ENCODE data around the gene NOVA2. TPM values are rescaled to one million over a fixed set of nuclear protein-coding genes. Genes with fewer than 3 reads are reported as not detected.

Gene NOVA2
- total and polyA plus RNA-seq, 2 of the 8 experiments (the other 6 are each of a cell fraction or from before 2014, with no cell fraction given): 3.2 to 24.6 TPM

DNA sequence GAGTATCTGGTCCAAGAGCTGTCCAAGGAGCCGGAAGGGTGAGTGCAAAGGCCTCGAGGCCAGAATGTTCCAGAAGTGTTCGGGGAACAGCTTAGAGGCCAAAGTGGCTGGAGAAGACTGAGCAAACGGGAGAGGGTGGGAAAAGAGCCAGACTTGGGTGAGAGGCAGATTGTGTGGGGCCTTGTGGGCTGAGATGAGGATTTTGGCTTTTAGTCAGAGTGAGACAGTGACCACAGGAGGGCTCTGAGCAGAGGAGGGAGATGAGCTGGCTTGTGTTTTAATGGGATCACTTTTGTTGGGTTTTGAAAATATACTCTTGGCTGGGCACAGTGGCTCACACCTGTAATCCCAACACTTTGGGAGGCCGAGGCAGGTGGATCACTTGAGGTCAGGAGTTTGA is 64.7 kb downstream of the NOVA2 start:
- no peak for DNase-seq (ENCODE audit: low read depth in 1 of 2, low spot score in 2 of 2)
- Histone ChIP-seq H3K36me3 (ENCODE audit: control insufficient read depth in 2 of 4, insufficient read depth in 4 of 4, low read length in 3 of 4) (no peaks in the 10 kb centered on the region), H2AFZ (ENCODE audit: low read length) (no peak overlapping the region), H2AK5ac (ENCODE audit: low read depth, low read length) (no peak overlapping the region), H3K56ac (replicated peaks; ENCODE audit: insufficient read length, low read depth, low read length) (no peak overlapping the region), H4K5ac (ENCODE audit: insufficient read length, low read depth, low read length) (no peak overlapping the region), H3K79me2 (ENCODE audit: control insufficient read depth in 1 of 2, insufficient read depth in 2 of 2, low read length in 2 of 2) (no peaks in the 10 kb centered on the region), H2BK15ac (ENCODE audit: low read length) (no peak overlapping the region), H2BK20ac (ENCODE audit: low read length) (no peak overlapping the region), H2BK120ac (replicated peaks; ENCODE audit: low read depth, low read length) (no peak overlapping the region), H3K27me3 (replicated peaks in 1 of 4; ENCODE audit: control insufficient read depth in 3 of 4, extremely low read depth in 1 of 4, insufficient read depth in 3 of 4, low read length in 3 of 4) (no peaks in the 10 kb centered on the region), H3K27ac (ENCODE audit: low read depth, low read length) (no peak overlapping the region), H3K4me2 (ENCODE audit: insufficient read depth in 1 of 2, low read depth in 2 of 2, low read length in 2 of 2) (no peak overlapping the region), H3K9me3 (ENCODE audit: insufficient read depth in 2 of 2, low read depth in 1 of 2, low read length in 1 of 2) (no peaks in the 10 kb centered on the region), H2BK5ac (ENCODE audit: low read depth, low read length) (no peak overlapping the region), H3K23ac (ENCODE audit: insufficient read length) (no peak overlapping the region), H3K23me2 (ENCODE audit: low read depth, low read length) (no peaks in the 10 kb centered on the region; the same call in 1 of the 2 replicates), H3K9ac (replicated peaks in 1 of 4; ENCODE audit: extremely low read depth in 1 of 4, low read depth in 3 of 4, low read length in 3 of 4) (no peak overlapping the region), H4K20me1 (replicated peaks in 1 of 2; ENCODE audit: control insufficient read depth in 1 of 2, insufficient read depth in 2 of 2, low read length in 2 of 2) (no peaks in the 10 kb centered on the region), H2BK12ac (ENCODE audit: low read depth, low read length) (no peak overlapping the region), H3K14ac (ENCODE audit: insufficient read length) (no peak overlapping the region), H4K8ac (ENCODE audit: extremely low read depth, insufficient read depth, low read length) (no peak overlapping the region), H3K79me1 (ENCODE audit: low read depth, low read length) (no peaks in the 10 kb centered on the region), H3K18ac (ENCODE audit: extremely low read depth, low read length) (no peak overlapping the region), H3K4ac (replicated peaks; ENCODE audit: insufficient read length, low read depth, low read length) (no peak overlapping the region), H3K4me3 (ENCODE audit: extremely low read depth in 1 of 4, insufficient read depth in 2 of 4, low read depth in 3 of 4, low read length in 4 of 4) (no peak overlapping the region), H4K91ac (replicated peaks; ENCODE audit: insufficient read length, low read length) (no peak overlapping the region), H3K4me1 (replicated peaks in 1 of 4; ENCODE audit: control insufficient read depth in 3 of 4, insufficient read depth in 4 of 4, low read length in 3 of 4) (no peaks in the 10 kb centered on the region; a peak in 3 of 7 replicates)
- ChIA-PET POLR2A (ENCODE audit: partially characterized antibody) (interaction anchor here (0.9 kb wide), 1 partner anchor 44 kb away, joined by 3 read pairs; the partner anchor contains the start of gene FOXA3), CTCF (ENCODE audit: partially characterized antibody) (interaction anchor here (0.8 to 1.7 kb wide), 4 partner anchors 51 to 372 kb away, joined by 3 read pairs; no protein-coding TSS in a partner anchor)
- TF ChIP-seq SRF (IDR thresholded peaks at IDR 0.05; ENCODE audit: low read depth, low read length) (no peak), CTCF (IDR thresholded peaks at IDR 0.05; ENCODE audit: control extremely low read depth in 1 of 3, insufficient read depth in 1 of 3, low read depth in 1 of 3, low read length in 3 of 3) (no peak), NRF1 (IDR thresholded peaks at IDR 0.05; ENCODE audit: low read depth, low read length) (no peak)
- FAIRE-seq: no peak
- 91% methylated on average over 5 of the region's 5 CpGs; no CpG with 5 or more reads in 1 of the 2 experiments for WGBS, 2 experiments (ENCODE audit: extremely low coverage in 1 of 2, insufficient coverage in 1 of 2, insufficient read length in 1 of 2, insufficient replicate concordance in 2 of 2, low coverage in 1 of 2, low lambda C conversion rate in 2 of 2, missing lambda C conversion rate in 1 of 2)
